RWPE1 (cell line): ENCODE measurements around the gene BFSP1.

Experiments used
- CTCF ChIA-PET: fragments of 350-600 bp; sonication (Branson Sonifier 250); formaldehyde crosslinking; extraction: SDS; loops from one replicate; lab custom pipeline; 2021; lab: Yijun Ruan, JAX
- POLR2A ChIA-PET: fragments of 400-600 bp; formaldehyde crosslinking; extraction: SDS; loops from one replicate; lab custom pipeline; 2020; ENCODE audit warnings: antibody characterized with exemption; ENCODE audit not compliant: low non-redundant PET; lab: Yijun Ruan, JAX
- DNase-seq: peaks from one replicate; pipeline ENCODE4 v3.0.0; 2012; ENCODE audit warnings: low spot score
- H3K27ac ChIP-seq: fragments of 450-650 bp; 2 replicates; pipeline ENCODE4 v1.5.1; 2017
- TF ChIP-seq, protein P1 (sequence below): fragments of 450-650 bp; conservative IDR thresholded peaks from 2 replicates; pipeline ENCODE4 v1.5.1; 2017; ENCODE audit warnings: low read depth, mild to moderate bottlenecking

BFSP1 gene

DNA sequence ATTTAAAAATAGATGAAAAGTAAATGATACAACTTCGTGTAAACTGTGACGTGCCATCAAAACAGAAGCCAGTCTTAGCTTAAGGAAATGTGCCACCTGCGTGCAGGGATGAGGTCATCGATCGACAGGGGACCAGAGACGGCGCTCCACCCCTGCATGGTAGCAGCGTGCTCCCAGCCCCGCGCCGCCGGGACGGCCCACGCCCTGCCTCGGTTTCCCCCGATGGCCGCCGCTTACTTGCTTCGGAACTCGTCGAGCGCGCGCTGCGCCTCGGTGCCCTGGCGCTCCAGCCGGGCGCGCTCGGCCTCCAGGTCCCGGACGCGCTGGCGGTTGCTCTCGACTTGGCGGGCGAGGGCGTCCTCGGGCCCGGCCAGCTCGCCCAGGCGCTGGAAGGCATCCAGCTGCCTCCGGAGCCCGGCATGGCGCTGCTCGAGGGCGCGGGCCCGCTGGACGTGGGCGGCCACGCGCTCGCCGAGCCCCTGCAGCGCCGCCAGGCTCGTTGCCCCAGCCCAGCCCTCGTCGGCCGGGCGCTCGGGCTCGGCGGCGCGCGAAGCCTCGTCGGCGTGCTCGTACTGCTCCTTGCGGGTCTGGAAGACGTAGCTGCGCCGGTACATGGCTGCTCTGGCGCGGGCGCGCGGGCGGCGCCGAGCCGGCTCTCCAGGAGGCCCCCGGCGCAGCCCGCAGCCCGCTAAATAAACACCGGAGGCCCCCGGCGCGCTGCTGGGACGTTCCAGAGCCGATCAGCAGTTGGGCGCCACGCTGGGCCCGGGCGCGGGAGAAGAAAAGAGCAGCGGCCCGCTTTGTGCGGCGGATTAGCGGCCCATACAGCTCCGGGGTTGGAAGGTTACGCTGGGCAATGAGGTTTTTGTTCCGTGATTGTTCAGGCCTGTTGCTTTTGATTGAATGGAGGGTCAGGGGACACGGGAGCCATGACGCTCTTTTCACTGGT lies at the start of gene BFSP1:
BFSP1 (minus strand) TSS at position 664 of the 949 bp plus-strand sequence; CDS start at position 614, 50 bp downstream.
- TF ChIP-seq, protein P1, sequence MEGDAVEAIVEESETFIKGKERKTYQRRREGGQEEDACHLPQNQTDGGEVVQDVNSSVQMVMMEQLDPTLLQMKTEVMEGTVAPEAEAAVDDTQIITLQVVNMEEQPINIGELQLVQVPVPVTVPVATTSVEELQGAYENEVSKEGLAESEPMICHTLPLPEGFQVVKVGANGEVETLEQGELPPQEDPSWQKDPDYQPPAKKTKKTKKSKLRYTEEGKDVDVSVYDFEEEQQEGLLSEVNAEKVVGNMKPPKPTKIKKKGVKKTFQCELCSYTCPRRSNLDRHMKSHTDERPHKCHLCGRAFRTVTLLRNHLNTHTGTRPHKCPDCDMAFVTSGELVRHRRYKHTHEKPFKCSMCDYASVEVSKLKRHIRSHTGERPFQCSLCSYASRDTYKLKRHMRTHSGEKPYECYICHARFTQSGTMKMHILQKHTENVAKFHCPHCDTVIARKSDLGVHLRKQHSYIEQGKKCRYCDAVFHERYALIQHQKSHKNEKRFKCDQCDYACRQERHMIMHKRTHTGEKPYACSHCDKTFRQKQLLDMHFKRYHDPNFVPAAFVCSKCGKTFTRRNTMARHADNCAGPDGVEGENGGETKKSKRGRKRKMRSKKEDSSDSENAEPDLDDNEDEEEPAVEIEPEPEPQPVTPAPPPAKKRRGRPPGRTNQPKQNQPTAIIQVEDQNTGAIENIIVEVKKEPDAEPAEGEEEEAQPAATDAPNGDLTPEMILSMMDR, result no peak
- DNase-seq, result peak; percentile 50
- H3K27ac ChIP-seq, result peak within 1 kb of the TSS; percentile 72
- ChIA-PET CTCF (interaction anchor here (0.6 to 1.1 kb wide), 9 partner anchors 25 to 1097 kb away, joined by 3 to 6 read pairs (median 3); no protein-coding TSS in a partner anchor), POLR2A (no interaction called here)

DNA sequence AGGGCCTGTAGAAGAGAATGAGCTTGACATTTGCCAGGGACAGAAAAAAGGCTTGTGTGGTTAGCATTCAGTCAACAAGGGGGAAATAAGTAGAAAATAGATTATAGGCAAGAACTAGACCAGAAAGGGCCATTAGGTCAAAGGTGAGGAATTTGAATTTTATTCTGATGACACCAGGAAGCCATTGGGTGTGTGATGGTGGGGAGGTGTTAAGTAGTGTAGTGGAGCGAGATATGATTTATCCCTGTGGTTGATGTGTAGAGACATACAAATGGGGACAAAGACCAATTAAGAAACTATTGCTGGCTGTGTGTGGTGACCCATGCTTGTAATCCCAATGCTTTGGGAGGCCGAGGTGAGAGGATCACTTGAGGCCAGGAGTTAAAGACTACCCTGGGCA lies 49.7 kb upstream of the BFSP1 start:
- ChIA-PET CTCF (interaction anchor here (0.6 to 2.3 kb wide), 3 partner anchors 11 to 76 kb away, joined by 3 to 7 read pairs (median 6); no protein-coding TSS in a partner anchor), POLR2A (interaction anchor here (0.7 kb wide), 1 partner anchor 11 kb away, joined by 4 read pairs; the partner anchor contains the start of gene DSTN)
- TF ChIP-seq, protein P1, result no peak
- DNase-seq, result no peak
- no peak overlapping the region for H3K27ac ChIP-seq

DNA sequence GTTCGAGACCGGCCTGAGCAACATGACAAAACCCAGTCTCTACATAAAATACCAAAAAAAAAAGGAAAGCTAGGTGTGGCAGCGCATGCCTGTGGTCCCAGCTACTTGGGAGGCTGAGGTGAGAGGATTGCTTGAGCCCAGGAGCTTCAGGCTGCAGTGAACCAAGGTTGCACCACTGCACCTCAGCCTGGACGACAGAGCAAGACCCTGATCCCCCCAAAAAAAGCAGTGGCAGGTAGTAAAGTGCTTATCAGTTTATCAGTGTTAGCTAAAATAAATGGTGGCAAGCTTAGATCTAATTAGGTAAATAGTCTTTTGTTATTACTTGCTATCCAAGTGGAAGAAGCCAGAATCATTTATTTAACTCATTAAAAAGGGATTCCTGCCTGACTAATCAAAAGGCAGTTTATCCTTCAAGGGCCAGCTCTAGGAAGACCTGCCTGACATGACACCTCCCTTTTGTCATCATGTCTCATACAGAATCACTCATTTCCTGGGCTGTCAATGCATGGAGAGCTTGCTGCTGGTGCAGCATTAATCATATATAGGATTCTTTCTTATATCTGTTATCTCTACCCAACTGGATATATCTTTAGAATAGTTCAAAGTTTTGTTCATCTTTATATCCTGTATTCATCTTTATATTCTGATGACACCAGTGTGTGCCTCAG lies 48.3 kb upstream of the BFSP1 start:
- ChIA-PET CTCF (interaction anchor here (2.3 kb wide), 1 partner anchor 13 kb away, joined by 7 read pairs; no protein-coding TSS in a partner anchor), POLR2A (interaction anchor here (0.6 kb wide), 1 partner anchor 10 kb away, joined by 3 read pairs; the partner anchor contains the start of gene DSTN)
- 0 out of 2 replicates have a peak overlapping the region, but pooled peaks have one; percentile 21 for H3K27ac ChIP-seq
- TF ChIP-seq, protein P1, result no peak
- DNase-seq, result peak; percentile 47

DNA sequence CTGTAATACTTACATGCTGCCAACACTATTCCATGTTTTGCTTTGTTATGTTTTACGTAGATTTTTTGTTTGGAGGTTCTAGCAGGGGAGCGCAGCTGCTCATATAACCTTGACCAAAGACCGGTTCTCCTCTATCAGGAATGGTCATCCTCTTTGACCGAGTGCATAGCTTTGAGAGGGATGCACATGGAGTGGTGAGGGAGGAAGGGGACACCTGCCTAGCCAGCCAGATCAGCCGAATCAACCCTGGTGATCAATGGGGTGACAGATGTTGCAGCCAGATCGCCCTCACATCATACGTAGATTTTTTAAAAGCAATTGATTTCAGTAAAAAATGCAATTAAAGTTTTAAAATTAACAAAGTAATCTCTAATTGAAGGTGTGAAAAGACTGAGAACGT lies 45.0 kb upstream of the BFSP1 start:
- TF ChIP-seq, protein P1, result no peak
- POLR2A ChIA-PET, result no interaction called here
- CTCF ChIA-PET, result no interaction called here
- H3K27ac ChIP-seq, result no peak overlapping the region
- no peak for DNase-seq

DNA sequence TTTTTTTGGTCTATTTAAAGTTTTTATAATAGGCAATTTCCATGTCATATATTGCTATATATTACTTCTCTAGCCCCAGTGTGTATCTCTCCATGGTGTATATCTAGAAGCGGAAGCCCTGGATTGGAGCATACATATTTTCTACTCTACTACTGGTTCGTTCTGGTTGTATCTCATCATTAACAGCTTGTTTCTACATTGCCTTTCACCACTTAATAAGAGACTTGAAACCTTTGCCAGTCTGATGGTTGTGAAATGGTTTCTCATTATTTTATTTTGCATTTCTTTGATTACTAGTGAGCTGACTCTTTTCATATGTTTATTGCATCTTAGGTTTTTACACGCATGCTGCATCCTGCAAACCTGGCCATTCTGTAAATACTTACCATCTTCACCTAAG lies 42.3 kb upstream of the BFSP1 start:
- ChIA-PET CTCF (interaction anchor here (0.6 kb wide), 1 partner anchor 819 kb away, joined by 7 read pairs; no protein-coding TSS in a partner anchor), POLR2A (interaction anchor here (0.6 to 0.7 kb wide), 3 partner anchors 16 to 46 kb away, joined by 3 to 5 read pairs (median 4); no protein-coding TSS in a partner anchor)
- TF ChIP-seq, protein P1, result no peak
- no peak overlapping the region for H3K27ac ChIP-seq
- no peak for DNase-seq
